NCI-H2081 (cell line): Measurements from ENCODE around the gene PLA2G2E.

Source experiments
- DNase-seq, 2 experiments: peaks; one replicate each; lab custom pipeline; 2025; lab: John Stamatoyannopoulos, UW

Gene PLA2G2E

GRCh38 chr1:19923137-19923952 is at the start of gene PLA2G2E:
Gene PLA2G2E (minus strand): TSS chr1:19923617. CDS start chr1:19923559, 58 bp downstream.
- DNase-seq, result no peak

GRCh38 chr1:19971664-19972063 is 48.2 kb upstream of the PLA2G2E start:
- no peak for DNase-seq

- DNase-seq, result no peak
These were observed 46.7 kb upstream of the PLA2G2E start for GRCh38 chr1:19969898-19970660.

- no peak for DNase-seq
These were observed 44.4 kb upstream of the PLA2G2E start for GRCh38 chr1:19967808-19968207.

GRCh38 chr1:19964542-19964941 is 41.1 kb upstream of the PLA2G2E start:
- DNase-seq, result no peak

GRCh38 chr1:19963636-19964035 is 40.2 kb upstream of the PLA2G2E start:
- no peak for DNase-seq

- DNase-seq, result no peak
These were observed 37.2 kb upstream of the PLA2G2E start for GRCh38 chr1:19960591-19960990.

GRCh38 chr1:19957779-19958178 is 34.4 kb upstream of the PLA2G2E start:
- no peak for DNase-seq

- DNase-seq, result no peak
These were observed 32.2 kb upstream of the PLA2G2E start for GRCh38 chr1:19955534-19956170.

- DNase-seq, result no peak
These were observed 30.6 kb upstream of the PLA2G2E start for GRCh38 chr1:19954059-19954458.

GRCh38 chr1:19949016-19949415 is 25.6 kb upstream of the PLA2G2E start:
- no peak for DNase-seq

- DNase-seq, result no peak
These were observed 23.6 kb upstream of the PLA2G2E start for GRCh38 chr1:19946971-19947370.

GRCh38 chr1:19946331-19946751 is 22.9 kb upstream of the PLA2G2E start:
- no peak for DNase-seq

GRCh38 chr1:19945914-19946313 is 22.5 kb upstream of the PLA2G2E start:
- no peak for DNase-seq

- DNase-seq, result no peak
These were observed 19.2 kb upstream of the PLA2G2E start for GRCh38 chr1:19942657-19943056.

GRCh38 chr1:19942088-19942487 is 18.7 kb upstream of the PLA2G2E start:
- DNase-seq, result no peak

GRCh38 chr1:19941206-19941568 is 17.8 kb upstream of the PLA2G2E start:
- no peak for DNase-seq

GRCh38 chr1:19940486-19941205 is 17.2 kb upstream of the PLA2G2E start:
- DNase-seq, result no peak

- DNase-seq, result no peak
These were observed 15.1 kb upstream of the PLA2G2E start for GRCh38 chr1:19938472-19938871.

GRCh38 chr1:19936061-19936750 is 12.8 kb upstream of the PLA2G2E start:
- DNase-seq, result no peak

- DNase-seq, result no peak
These were observed 10.9 kb upstream of the PLA2G2E start for GRCh38 chr1:19934336-19934735.

GRCh38 chr1:19932866-19933265 is 9.4 kb upstream of the PLA2G2E start:
- DNase-seq, result no peak
